ENCODE measurements around the gene NOTCH2NLA.
"Not testable (repeated sequence)": the region's sequence is repeated elsewhere in the genome, so short reads cannot be mapped to it uniquely, and the experiment has no call there.

GRCh38 chr1:146236026-146236601 lies 7.3 kb upstream of the NOTCH2NLA start:
- TF ChIP-seq CTCF (IDR thresholded peaks at IDR 0.05; ENCODE audit: insufficient read depth, low read depth, low read length); EZH2 (IDR thresholded peaks at IDR 0.05; ENCODE audit: insufficient read depth, low read length): not testable (repeated sequence)
